Activated T-cell treated with anti-CD3 and anti-CD28 coated beads for 48 hours (primary cell): ENCODE data around the gene C10orf95.

Source experiments
- DNase-seq: peaks from one replicate; pipeline ENCODE4 v3.0.0-alpha.2; 2020; ENCODE audit warnings: low read depth

The C10orf95 gene

DNA sequence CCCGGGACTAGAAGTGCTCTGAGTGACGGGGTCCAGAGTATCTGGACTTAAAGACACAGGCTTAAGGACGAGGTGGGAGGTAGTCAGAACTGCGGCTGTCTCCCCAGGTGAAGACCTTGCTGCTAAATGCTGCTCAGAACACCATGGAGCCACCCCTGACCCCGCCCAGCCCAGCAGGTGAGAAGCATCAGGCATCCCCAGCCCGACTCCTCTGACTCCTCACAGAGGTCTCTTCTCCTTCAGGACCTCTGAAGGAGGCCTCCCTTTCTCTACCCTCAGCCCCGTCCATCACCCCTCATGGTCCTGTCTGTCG, 50.0 kb downstream of the C10orf95 start:
- DNase-seq = no peak

DNA sequence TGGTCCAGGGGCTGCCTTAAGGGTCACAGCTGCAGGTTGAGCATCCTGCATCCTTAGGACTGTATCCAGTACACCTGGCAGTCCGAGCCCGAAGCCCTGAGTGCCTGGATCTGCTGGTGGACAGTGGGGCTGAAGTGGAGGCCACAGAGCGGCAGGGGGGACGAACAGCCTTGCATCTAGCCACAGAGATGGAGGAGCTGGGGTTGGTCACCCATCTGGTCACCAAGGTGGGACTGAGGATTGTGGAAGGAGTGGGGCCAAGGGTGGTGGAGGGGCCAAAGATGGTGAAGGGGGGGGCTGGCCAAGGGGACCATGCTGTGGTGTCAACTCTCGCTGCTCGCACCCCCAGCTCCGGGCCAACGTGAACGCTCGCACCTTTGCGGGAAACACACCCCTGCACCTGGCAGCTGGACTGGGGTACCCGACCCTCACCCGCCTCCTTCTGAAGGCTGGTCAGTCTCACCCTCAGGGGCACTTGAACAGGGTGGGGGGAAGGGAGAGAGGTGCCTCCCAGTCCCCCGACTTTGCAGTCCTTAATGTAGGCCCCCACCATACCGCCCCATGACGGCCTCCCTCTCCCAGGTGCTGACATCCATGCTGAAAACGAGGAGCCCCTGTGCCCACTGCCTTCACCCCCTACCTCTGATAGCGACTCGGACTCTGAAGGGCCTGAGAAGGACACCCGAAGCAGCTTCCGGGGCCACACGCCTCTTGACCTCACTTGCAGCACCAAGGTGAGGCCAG, 50.6 kb downstream of the C10orf95 start:
- DNase-seq = no peak

DNA sequence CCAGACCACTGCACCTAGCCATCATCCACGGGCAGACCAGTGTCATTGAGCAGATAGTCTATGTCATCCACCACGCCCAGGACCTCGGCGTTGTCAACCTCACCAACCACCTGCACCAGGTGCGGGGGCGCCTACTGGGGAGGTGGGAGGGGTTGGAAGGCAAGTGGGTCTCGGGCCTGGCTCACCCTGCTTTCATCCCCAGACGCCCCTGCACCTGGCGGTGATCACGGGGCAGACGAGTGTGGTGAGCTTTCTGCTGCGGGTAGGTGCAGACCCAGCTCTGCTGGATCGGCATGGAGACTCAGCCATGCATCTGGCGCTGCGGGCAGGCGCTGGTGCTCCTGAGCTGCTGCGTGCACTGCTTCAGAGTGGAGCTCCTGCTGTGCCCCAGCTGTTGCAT, 51.3 kb downstream of the C10orf95 start:
- no peak for DNase-seq
